Thyroid gland (tissue), 4 donors: ENCODE results near the gene ZMYND10.

Experiments used
- POLR2A ChIP-seq, 2 donors: fragments of 450-650 bp; IDR thresholded peaks; one replicate each; pipeline ENCODE4 v1.6.1; 2017; ENCODE audit warnings: antibody characterized with exemption in 2 of 2, mild to moderate bottlenecking in 2 of 2, moderate library complexity in 1 of 2
- TF ChIP-seq, protein P1 (sequence below), 6 experiments: fragments of 200-600 bp in 3 of 6; fragments of 450-650 bp in 3 of 6; sonication (generic) in 3 of 6; IDR thresholded peaks; one replicate each; pipeline ENCODE4 v1.5.1; 2016 to 2019; ENCODE audit warnings: antibody characterized with exemption in 6 of 6, mild to moderate bottlenecking in 2 of 6, inconsistent platforms in 1 of 6, moderate library complexity in 1 of 6

- TF ChIP-seq, protein P1, sequence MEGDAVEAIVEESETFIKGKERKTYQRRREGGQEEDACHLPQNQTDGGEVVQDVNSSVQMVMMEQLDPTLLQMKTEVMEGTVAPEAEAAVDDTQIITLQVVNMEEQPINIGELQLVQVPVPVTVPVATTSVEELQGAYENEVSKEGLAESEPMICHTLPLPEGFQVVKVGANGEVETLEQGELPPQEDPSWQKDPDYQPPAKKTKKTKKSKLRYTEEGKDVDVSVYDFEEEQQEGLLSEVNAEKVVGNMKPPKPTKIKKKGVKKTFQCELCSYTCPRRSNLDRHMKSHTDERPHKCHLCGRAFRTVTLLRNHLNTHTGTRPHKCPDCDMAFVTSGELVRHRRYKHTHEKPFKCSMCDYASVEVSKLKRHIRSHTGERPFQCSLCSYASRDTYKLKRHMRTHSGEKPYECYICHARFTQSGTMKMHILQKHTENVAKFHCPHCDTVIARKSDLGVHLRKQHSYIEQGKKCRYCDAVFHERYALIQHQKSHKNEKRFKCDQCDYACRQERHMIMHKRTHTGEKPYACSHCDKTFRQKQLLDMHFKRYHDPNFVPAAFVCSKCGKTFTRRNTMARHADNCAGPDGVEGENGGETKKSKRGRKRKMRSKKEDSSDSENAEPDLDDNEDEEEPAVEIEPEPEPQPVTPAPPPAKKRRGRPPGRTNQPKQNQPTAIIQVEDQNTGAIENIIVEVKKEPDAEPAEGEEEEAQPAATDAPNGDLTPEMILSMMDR (IDR thresholded peaks at IDR 0.05) = no peak
- TF ChIP-seq POLR2A (IDR thresholded peaks at IDR 0.05) = no peak
Observed at GRCh38 chr3:50372349-50372748, 26.8 kb upstream of the ZMYND10 start.
